ENCODE measurements around the gene FGG.

The FGG gene

DNA sequence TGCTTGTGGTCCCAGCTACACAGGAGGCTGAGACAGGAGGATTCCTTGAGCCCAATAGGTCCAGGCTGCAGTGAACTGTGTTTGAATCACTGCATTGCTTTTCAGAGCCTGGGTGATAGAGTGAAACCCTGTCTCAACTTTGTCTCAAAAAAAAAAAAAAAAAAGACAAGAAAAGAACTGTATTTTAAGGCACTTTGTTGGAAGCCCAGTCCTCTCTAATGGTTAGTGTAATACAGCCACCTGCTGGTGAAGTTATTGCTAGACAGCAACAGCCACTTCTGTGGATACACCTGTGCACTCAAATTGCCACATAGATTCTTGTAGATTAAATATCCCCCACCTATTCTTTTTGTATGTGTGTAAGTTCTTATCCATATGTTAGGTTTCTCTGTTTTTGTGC lies 10.1 kb upstream of the FGG start:
- DNase-seq (ENCODE audit: low spot score): no peak
- H3K36me3 Mint-ChIP-seq (ENCODE audit: low read depth): no peaks in the 10 kb centered on the region
- peaks cover 17% of the 10 kb centered on the region for H3K27me3 Mint-ChIP-seq (ENCODE audit: low read depth)
- no peak overlapping the region for H3K4me3 Mint-ChIP-seq
- no peak overlapping the region for H3K27ac Mint-ChIP-seq
- no peaks in the 10 kb centered on the region for H3K9me3 Mint-ChIP-seq
- no peaks in the 10 kb centered on the region for H3K4me1 Mint-ChIP-seq (ENCODE audit: low read depth)

DNA sequence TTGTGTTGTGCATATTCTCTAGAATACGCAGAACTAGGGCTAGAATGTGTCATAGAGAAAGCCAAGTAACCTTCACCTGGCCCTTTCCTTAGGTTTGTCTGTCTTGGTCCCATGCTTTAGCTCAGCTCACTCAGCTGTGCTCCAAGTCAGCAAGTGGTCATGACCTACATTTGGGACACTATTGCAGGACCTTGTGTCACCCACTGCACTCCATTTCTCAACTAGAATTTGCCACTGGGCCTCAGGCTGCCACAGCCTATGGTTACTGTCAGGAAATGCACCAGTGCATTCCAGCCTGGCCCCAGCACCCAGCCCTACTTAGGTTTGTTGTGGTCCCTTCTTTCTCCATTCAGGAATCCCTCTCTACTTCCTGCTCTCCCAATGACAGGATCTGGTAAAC lies 7.7 kb upstream of the FGG start:
- peaks cover 9% of the 10 kb centered on the region for H3K4me1 Mint-ChIP-seq (ENCODE audit: low read depth)

DNA sequence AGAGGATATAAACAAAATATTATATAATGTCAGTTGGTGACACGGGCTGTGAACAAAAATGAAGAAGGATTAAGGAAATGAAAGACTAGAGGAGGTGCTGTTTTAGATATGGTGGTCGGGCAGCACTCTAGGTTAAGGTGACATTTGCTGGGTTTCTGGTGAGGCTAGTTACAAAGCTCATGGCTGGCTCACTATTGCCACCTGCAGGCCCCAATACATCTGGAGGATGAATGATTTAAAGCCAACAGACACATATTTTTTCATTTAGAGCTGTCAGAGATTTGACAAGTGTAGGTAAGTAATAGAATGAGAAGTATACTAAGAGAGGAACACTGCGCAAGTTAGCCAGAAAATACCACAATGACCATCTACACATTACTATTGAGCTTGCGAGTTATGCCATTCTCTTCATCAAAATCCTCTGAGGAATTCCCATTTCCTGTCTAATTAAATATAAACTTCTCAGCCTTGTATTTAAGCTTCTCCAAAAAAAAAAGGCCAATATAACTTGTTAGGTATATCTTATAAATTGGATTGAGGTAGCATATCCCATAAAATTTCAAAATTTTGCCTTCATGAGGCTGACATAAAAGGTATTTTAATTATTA lies 6.4 kb upstream of the FGG start:
- DNase-seq (ENCODE audit: low spot score): peak; percentile 25
- Mint-ChIP-seq H3K36me3 (ENCODE audit: low read depth) (peaks cover 3% of the 10 kb centered on the region), H3K4me1 (ENCODE audit: low read depth) (peaks cover 9% of the 10 kb centered on the region), H3K4me3 (no peak overlapping the region), H3K9me3 (peaks cover 5% of the 10 kb centered on the region), H3K27ac (no peak overlapping the region), H3K27me3 (ENCODE audit: low read depth) (peaks cover 7% of the 10 kb centered on the region)

More for the DNA sequence above, 7.7 kb upstream of the FGG start:
- H3K4me3 Mint-ChIP-seq: no peak overlapping the region
- peaks cover 3% of the 10 kb centered on the region for H3K36me3 Mint-ChIP-seq (ENCODE audit: low read depth)
- H3K27ac Mint-ChIP-seq: no peak overlapping the region
- peaks cover 5% of the 10 kb centered on the region for H3K27me3 Mint-ChIP-seq (ENCODE audit: low read depth)
- DNase-seq (ENCODE audit: low spot score): no peak
- H3K9me3 Mint-ChIP-seq: peaks cover 5% of the 10 kb centered on the region

DNA sequence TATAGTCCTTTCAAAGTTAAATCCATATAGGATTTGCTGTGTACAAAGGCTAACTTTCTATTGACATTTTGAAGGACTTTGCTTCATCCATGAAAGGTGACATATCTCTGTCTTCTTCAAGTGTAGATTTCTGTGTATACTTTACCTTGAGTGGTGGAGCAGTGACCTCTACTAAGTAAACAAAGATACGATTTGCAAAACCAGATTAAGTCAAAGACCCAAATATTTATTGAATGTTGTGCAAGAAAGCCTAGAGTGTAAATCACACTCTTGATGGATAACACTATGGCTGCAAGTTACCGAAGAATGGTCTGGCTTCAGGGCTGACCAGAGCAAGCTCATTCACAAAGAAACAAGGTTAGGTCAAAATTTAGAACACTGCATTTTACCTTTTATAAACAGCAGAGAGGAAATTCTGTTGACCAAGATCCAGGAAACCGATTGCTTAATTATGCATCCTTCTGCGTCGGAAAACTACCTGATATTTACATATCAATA lies 5.4 kb upstream of the FGG start:
- Mint-ChIP-seq H3K4me3 (no peak overlapping the region), H3K36me3 (ENCODE audit: low read depth) (peaks cover 3% of the 10 kb centered on the region), H3K9me3 (peaks cover 5% of the 10 kb centered on the region)

DNA sequence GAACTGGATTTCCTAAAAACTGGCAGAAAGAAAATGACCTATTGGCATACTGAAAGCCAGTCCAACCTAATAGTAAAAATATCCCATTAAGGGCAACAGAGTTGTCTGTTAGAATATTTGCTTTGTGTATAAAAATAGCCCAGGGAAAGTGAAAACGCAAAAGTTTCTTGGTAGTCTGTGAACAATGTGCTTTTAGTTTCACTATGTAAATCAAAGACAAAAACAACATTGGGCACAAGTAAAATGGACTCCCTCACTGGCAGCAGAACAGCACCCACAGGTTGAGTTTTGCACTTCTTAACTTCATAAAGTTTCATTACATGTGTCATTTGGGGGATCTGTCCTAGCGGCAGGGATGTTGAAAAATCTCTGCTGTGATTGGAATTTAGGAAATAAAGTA lies 4.3 kb upstream of the FGG start:
- Mint-ChIP-seq H3K27me3 (ENCODE audit: low read depth) (peaks cover 10% of the 10 kb centered on the region), H3K36me3 (ENCODE audit: low read depth) (peaks cover 3% of the 10 kb centered on the region), H3K27ac (peak overlapping the region; percentile 74), H3K4me1 (ENCODE audit: low read depth) (peaks cover 9% of the 10 kb centered on the region), H3K4me3 (peak overlapping the region; percentile 29), H3K9me3 (peaks cover 5% of the 10 kb centered on the region)
- no peak for DNase-seq (ENCODE audit: low spot score)

More for the DNA sequence above, 5.4 kb upstream of the FGG start:
- peaks cover 9% of the 10 kb centered on the region for H3K4me1 Mint-ChIP-seq (ENCODE audit: low read depth)
- peaks cover 9% of the 10 kb centered on the region for H3K27me3 Mint-ChIP-seq (ENCODE audit: low read depth)
- H3K27ac Mint-ChIP-seq: no peak overlapping the region
- DNase-seq (ENCODE audit: low spot score): no peak

DNA sequence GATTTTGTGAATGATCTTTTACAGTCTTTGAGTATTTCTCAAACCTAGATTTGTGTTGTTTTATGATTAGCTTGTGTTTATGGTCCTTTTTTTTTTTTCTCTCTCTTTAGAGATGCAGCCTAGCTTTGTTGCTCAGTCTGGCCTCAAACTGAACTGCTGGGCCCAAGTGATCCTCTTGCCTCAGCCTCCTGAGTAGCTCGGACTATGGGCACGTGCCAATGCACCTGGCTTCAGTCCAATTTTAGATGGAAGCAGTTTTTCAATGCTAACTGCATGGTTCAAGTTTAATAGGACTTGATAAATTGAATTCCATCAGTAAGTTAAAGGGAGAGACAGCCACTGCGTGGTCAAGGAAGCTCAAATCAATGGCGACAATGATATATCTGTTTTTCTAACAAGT lies 3.8 kb upstream of the FGG start:
- Mint-ChIP-seq H3K4me1 (ENCODE audit: low read depth) (peaks cover 9% of the 10 kb centered on the region), H3K9me3 (peaks cover 5% of the 10 kb centered on the region), H3K27ac (peak overlapping the region; percentile 31), H3K27me3 (ENCODE audit: low read depth) (peaks cover 8% of the 10 kb centered on the region), H3K36me3 (ENCODE audit: low read depth) (peaks cover 3% of the 10 kb centered on the region), H3K4me3 (no peak overlapping the region)
- no peak for DNase-seq (ENCODE audit: low spot score)

DNA sequence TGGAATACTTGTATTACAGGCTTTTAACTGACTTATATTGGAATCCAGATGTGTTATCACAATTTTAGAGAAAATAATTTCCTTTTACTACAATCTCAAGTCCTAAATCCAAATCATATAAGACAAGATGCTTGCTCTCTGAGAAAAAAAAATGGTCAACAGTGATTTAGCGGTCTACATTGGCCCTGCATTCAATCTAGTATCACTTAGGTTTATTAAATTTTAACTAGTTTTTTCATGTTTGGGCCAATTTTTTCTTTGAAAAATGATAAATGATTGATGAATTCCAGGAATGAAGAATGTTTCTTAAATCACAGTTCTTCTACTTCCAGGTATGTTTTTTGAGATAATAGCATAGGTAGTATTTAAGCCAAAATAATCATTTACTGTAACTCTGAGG lies 2.8 kb upstream of the FGG start:
- peaks cover 9% of the 10 kb centered on the region for H3K4me1 Mint-ChIP-seq (ENCODE audit: low read depth)
- peaks cover 3% of the 10 kb centered on the region for H3K36me3 Mint-ChIP-seq (ENCODE audit: low read depth)
- peaks cover 14% of the 10 kb centered on the region for H3K27me3 Mint-ChIP-seq (ENCODE audit: low read depth)
- H3K4me3 Mint-ChIP-seq: no peak overlapping the region
- no peak overlapping the region for H3K27ac Mint-ChIP-seq
- DNase-seq (ENCODE audit: low spot score): no peak
- peaks cover 5% of the 10 kb centered on the region for H3K9me3 Mint-ChIP-seq

DNA sequence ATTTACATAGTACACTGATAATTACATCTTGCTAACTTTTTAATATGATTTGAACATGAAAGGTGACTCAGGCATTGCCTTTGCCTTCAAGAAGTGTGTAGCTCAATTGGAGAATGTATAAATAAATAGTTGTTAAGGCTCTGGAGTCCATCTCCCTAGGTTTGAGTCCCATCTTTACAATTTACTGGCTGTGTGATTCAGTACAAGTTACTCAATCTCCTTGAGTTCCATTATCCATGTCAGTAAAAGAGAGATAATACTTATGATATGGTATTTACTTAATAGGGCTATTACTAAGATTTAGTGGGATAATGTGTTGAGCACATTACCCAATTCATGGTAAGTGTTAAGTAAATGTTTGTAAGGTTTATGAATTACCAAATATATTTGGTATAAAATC lies 1.9 kb upstream of the FGG start:
- H3K4me3 Mint-ChIP-seq: no peak overlapping the region
- peaks cover 9% of the 10 kb centered on the region for H3K4me1 Mint-ChIP-seq (ENCODE audit: low read depth)
- H3K27me3 Mint-ChIP-seq (ENCODE audit: low read depth): peaks cover 16% of the 10 kb centered on the region
- peaks cover 3% of the 10 kb centered on the region for H3K36me3 Mint-ChIP-seq (ENCODE audit: low read depth)
- peaks cover 5% of the 10 kb centered on the region for H3K9me3 Mint-ChIP-seq
- DNase-seq (ENCODE audit: low spot score): no peak
- no peak overlapping the region for H3K27ac Mint-ChIP-seq

DNA sequence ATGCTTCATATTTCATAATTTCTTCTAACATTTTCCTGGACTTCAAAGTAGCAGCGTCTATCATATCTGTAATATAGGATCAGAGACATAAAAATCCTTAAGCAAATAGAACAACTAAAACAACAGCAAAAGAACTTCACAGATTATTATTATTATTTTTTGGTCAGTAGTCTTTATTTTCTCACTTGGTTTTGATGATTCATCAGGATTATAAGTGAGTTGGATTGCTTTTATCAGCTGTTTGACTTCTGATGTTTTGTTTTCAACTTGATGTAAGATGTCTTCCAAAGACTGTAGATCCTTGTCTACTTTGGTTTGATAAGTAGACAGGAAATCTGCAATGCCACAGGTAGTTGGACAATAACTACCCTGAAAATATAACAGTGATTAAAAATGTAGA lies 623 bp downstream of the FGG start:
- Mint-ChIP-seq H3K4me3 (no peak overlapping the region), H3K9me3 (peaks cover under 1% of the 10 kb centered on the region), H3K36me3 (ENCODE audit: low read depth) (peaks cover under 1% of the 10 kb centered on the region), H3K27ac (no peak overlapping the region), H3K27me3 (ENCODE audit: low read depth) (peaks cover 29% of the 10 kb centered on the region), H3K4me1 (ENCODE audit: low read depth) (peaks cover 4% of the 10 kb centered on the region)
- DNase-seq (ENCODE audit: low spot score): no peak

DNA sequence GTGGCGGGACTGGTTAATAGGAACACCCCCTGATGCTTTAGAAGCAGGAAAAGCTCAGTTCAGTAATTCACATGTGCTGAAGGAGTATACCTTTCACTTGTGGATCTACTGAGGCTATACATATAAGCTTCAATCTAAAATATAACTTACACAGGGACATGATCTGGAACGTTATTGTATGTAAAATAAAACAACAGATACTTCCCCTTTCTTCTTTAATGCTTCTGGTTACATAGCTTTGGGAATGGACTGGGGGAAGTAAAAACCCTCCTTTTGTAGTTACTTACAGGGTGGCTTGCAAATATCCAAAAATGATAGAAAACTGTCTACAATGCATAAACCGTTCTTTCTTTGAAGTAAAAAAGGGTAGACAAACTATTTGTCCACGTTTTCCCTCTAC lies 1.9 kb downstream of the FGG start:
- Mint-ChIP-seq H3K4me3 (no peak overlapping the region), H3K36me3 (ENCODE audit: low read depth) (no peaks in the 10 kb centered on the region), H3K9me3 (no peaks in the 10 kb centered on the region)

DNA sequence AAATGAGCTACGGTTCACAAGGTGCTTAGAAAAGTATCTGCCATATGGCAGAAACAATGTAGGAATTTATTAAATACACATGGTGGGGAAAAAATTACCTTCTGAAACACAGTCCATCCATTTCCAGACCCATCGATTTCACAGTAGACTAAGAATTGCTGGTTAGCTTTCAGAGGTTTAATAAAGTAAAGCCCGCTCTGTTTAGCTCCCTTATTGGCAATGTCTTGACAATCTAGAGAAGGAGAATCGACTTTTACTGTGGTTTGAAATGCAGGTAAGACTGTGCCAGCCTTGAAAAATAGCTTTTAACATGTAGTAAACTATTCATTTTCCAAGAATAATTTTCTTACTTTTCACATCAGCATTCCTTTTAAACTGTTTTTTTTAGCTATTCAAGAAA lies 2.9 kb downstream of the FGG start:
- H3K4me3 Mint-ChIP-seq: no peak overlapping the region
- no peaks in the 10 kb centered on the region for H3K4me1 Mint-ChIP-seq (ENCODE audit: low read depth)
- H3K36me3 Mint-ChIP-seq (ENCODE audit: low read depth): no peaks in the 10 kb centered on the region
- DNase-seq (ENCODE audit: low spot score): no peak
- peaks cover 31% of the 10 kb centered on the region for H3K27me3 Mint-ChIP-seq (ENCODE audit: low read depth)
- H3K27ac Mint-ChIP-seq: no peak overlapping the region
- H3K9me3 Mint-ChIP-seq: no peaks in the 10 kb centered on the region

More for the DNA sequence above, 1.9 kb downstream of the FGG start:
- no peak overlapping the region for H3K27ac Mint-ChIP-seq
- peaks cover 29% of the 10 kb centered on the region for H3K27me3 Mint-ChIP-seq (ENCODE audit: low read depth)
- DNase-seq (ENCODE audit: low spot score): no peak
- H3K4me1 Mint-ChIP-seq (ENCODE audit: low read depth): no peaks in the 10 kb centered on the region

DNA sequence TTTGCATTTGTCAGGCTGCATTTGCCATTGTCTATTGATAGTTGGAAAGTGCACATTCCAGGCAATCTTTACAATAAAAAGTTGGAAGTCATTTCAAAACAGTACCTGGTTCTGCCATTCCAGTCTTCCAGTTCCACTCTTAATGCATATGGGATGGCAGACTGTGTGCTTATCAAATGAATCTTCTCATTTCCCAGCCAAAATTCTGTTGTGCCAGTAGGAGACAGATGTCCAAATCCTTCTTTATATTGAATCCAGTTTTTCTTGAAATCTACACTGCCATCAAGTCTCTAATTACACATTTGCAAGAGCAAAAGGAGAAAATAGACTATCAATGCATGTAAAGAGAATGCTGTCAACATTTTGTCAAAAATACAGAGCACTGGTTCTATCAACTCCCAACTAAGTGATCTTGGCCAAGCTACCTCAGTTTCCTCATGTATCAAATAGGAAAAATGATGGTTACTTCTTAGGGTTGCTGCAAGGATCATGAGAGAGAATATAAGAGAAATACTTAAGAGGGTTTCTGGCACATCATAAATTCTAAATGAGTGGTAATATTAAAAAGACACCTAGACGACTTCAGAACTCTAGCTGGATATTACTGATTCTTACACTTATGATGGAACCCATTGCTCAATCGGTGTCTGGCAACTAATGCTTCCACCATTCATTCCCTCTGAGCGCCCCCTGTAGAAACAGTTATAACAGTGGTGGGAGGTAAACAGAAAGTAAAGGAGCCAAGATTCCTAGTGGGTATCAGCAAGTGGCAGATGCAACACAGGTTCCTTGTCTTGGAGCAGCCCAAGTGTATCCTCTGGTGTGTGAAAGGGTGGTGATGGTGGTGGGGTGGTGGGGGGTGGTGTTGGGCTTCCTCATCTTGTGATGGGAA lies 3.8 kb downstream of the FGG start:
- Mint-ChIP-seq H3K4me3 (no peak overlapping the region), H3K4me1 (ENCODE audit: low read depth) (no peaks in the 10 kb centered on the region), H3K27ac (no peak overlapping the region), H3K9me3 (no peaks in the 10 kb centered on the region), H3K27me3 (ENCODE audit: low read depth) (peaks cover 27% of the 10 kb centered on the region), H3K36me3 (ENCODE audit: low read depth) (no peaks in the 10 kb centered on the region)
- no peak for DNase-seq (ENCODE audit: low spot score)

DNA sequence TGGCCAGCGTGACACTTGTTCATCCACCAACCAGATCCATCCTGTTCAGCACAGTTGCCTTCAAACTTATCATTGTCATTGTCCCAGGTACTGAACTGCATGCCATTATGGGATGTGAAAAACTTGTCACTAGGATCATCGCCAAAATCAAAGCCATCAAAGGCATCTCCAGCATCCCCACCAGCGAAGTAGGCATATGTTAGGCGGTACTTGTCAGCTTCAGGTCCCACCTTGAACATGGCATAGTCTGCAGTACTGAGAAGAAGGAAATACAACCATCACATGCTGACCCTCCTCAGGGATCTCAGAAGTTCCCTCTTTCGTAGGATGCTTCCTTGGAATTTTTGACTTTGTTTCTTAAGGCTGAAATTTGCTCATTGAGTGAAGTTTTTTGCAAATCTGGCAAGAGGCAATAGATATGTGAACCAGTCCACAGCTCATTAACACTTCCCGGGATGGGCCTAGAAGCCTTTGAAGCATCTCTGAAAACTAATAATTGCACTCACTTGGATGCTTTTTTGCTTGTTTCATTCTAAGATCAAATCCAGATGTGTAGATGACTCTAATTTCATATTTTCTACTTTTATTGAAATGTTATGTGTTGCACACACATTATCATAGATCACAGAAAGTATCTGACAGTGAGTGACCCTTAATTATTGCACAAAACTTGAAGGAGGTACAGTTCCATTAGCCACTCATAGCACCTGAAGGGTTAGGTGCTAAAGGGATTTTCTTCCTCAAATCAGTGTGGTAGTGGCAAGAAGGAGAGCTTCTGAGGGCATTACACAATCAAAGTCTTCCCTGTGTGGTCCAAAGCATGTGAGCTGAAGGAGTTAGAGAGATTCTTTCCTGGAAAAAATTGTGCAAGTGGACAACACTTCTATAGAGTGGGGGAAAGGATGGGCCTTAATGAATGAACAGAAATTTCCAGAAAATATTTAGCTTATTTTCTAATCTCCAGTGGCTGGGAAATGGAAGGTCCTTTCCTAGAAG lies 5.4 kb downstream of the FGG start:
- Mint-ChIP-seq H3K4me1 (ENCODE audit: low read depth) (peaks cover 2% of the 10 kb centered on the region), H3K27me3 (ENCODE audit: low read depth) (peaks cover 28% of the 10 kb centered on the region), H3K36me3 (ENCODE audit: low read depth) (no peaks in the 10 kb centered on the region), H3K9me3 (no peaks in the 10 kb centered on the region), H3K4me3 (no peak overlapping the region), H3K27ac (no peak overlapping the region)
- DNase-seq (ENCODE audit: low spot score): no peak

All from T-helper 2 cell treated with Interferon-gamma antibody and Interleukin-4, amounts not matched to agents 5 μg/mL and 100 μg/mL, for 36 hours (primary cell).